Bronchial epithelial cell (primary cell): ENCODE measurements around the gene TRPM5. TPM values are rescaled to one million over a fixed set of nuclear protein-coding genes. Genes with fewer than 3 reads are reported as not detected.
A peak's percentile ranks its signal among the peaks of the same experiment; 100 is the strongest.

Experiments used
- DNase-seq: peaks from one replicate; pipeline ENCODE4 v3.0.0-alpha.2; 2010; ENCODE audit warnings: low read depth
- FAIRE-seq: peaks from 2 replicates; lab custom pipeline; 2011; peaks lifted over from hg19 to GRCh38; lab: Jason Lieb, UNC
- H3K27me3 ChIP-seq: 2 replicates; pipeline ENCODE4 v1.5.1; 2011; ENCODE audit warnings: low read length; ENCODE audit not compliant: control insufficient read depth, insufficient read depth
- H3K36me3 ChIP-seq: 2 replicates; pipeline ENCODE4 v1.5.1; 2011; ENCODE audit warnings: low read length; ENCODE audit not compliant: control insufficient read depth, insufficient read depth
- H3K4me3 ChIP-seq: 2 replicates; pipeline ENCODE4 v1.5.1; 2011; ENCODE audit warnings: mild to moderate bottlenecking, low read depth, low read length, control low read depth
- total RNA-seq: library from RNA; depleted of rRNA; stranded (reverse); fragments of >200 nt; gene quantifications from 2 replicates; pipeline ENCODE4 v1.2.1, GENCODE V29; 2014
- TF ChIP-seq, protein P1 (sequence below): IDR thresholded peaks from 2 replicates; pipeline ENCODE4 v1.5.1; 2011; ENCODE audit warnings: mild to moderate bottlenecking, moderate library complexity, low read length, control low read depth, inconsistent platforms; ENCODE audit not compliant: insufficient read depth, severe bottlenecking

TRPM5 gene
- total RNA-seq, 1 donor from 2014 or later = not detected

DNA sequence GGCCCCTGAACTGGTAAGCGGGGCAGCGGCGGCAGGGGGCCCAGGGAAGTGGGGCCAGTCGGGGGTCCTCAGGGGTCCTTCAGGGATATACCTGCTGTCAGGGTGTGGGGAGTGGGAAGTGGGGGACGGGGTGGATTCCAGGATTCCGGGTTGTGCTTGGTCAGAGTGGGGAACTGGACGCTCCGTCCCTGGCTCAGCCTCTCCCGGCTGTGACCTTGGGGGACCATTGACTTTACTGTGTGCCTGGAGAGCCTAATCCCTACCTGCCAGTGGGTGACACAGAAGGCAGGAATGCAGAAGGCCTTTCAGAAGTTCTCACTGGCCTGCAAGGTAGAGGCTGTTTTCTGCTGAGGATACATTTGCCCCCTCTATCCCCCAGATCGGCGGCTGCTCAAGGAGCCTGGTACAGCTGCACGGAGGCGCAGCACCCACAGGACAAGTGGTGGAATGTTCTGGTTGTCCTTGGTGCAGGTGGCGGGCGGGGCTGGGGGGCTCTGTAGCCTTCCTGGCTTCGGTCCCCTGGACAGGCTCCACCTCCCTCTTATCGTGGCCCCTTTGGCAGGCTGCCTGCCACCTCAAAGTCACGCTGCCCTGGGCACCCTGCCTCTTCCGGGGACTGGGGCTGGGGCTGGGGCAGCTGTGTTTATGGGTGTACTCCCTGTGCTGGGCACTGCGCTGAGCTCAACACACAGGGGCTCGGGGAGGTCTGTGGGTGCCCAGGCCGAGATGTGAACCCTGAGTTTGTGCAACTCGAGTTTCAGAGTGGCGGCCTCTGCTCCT is 18.9 kb upstream of the TRPM5 start:
- TF ChIP-seq, protein P1, sequence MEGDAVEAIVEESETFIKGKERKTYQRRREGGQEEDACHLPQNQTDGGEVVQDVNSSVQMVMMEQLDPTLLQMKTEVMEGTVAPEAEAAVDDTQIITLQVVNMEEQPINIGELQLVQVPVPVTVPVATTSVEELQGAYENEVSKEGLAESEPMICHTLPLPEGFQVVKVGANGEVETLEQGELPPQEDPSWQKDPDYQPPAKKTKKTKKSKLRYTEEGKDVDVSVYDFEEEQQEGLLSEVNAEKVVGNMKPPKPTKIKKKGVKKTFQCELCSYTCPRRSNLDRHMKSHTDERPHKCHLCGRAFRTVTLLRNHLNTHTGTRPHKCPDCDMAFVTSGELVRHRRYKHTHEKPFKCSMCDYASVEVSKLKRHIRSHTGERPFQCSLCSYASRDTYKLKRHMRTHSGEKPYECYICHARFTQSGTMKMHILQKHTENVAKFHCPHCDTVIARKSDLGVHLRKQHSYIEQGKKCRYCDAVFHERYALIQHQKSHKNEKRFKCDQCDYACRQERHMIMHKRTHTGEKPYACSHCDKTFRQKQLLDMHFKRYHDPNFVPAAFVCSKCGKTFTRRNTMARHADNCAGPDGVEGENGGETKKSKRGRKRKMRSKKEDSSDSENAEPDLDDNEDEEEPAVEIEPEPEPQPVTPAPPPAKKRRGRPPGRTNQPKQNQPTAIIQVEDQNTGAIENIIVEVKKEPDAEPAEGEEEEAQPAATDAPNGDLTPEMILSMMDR = no peak
- no peaks in the 10 kb centered on the region for H3K27me3 ChIP-seq
- H3K4me3 ChIP-seq = no peak overlapping the region
- no peaks in the 10 kb centered on the region for H3K36me3 ChIP-seq
- DNase-seq (peak; percentile 33), FAIRE-seq (no peak)

DNA sequence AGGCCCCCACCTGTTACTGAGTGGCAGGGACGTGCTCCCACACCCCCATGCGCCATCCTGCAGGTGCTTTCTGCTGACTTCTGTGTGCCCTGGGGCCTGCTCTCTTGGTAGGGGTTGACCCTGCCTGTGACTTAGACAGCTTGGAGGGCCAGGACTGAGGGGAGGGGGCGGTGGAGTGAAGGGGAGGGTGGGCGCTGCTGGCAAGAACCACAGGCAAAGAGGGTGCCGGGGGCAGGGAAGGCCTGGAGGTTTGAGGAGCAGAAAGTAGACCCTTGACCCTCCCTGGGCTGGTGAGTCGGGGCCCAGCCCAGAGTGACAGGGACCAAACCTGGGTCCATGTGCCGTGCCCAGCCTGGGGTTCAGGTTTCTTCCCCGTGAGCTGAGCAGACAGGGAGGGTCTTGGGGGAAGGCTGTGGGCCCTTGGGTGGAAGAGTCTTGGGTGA is 18.2 kb upstream of the TRPM5 start:
- Histone ChIP-seq H3K36me3 (no peaks in the 10 kb centered on the region), H3K27me3 (no peaks in the 10 kb centered on the region), H3K4me3 (no peak overlapping the region)
- DNase-seq (no peak), FAIRE-seq (no peak)
- TF ChIP-seq, protein P1 = no peak

DNA sequence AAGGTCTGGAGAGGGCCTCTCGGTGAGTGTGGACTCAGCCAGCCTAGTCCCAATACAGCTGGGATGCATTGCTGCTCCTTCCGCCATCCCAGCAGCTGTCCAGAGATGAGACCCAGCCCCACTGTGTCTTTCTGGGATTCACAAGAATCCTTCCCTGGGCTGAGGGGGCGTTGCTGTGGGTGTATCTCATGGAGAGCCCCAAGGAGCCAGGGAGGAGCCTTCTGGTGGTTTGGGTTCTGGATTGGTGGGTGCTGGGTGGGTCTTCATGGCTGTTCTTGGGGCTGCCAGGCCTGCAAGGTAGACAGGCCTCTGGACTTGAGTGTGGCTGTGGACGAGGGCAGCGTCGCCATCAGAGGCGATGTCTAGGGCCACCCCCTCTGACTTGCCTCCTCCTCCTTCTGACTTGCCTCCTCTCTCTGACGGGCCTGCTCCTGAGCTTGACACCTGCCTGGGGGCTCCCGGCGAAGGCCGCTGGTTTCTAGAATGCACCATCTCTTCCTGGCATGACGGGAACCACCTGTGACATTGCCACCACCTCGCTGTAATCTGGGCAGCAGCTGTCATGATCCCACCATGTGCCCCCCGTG is 17.7 kb upstream of the TRPM5 start:
- TF ChIP-seq, protein P1 = no peak
- Histone ChIP-seq H3K27me3 (no peaks in the 10 kb centered on the region), H3K36me3 (no peaks in the 10 kb centered on the region), H3K4me3 (no peak overlapping the region)
- FAIRE-seq = no peak
- DNase-seq = no peak

DNA sequence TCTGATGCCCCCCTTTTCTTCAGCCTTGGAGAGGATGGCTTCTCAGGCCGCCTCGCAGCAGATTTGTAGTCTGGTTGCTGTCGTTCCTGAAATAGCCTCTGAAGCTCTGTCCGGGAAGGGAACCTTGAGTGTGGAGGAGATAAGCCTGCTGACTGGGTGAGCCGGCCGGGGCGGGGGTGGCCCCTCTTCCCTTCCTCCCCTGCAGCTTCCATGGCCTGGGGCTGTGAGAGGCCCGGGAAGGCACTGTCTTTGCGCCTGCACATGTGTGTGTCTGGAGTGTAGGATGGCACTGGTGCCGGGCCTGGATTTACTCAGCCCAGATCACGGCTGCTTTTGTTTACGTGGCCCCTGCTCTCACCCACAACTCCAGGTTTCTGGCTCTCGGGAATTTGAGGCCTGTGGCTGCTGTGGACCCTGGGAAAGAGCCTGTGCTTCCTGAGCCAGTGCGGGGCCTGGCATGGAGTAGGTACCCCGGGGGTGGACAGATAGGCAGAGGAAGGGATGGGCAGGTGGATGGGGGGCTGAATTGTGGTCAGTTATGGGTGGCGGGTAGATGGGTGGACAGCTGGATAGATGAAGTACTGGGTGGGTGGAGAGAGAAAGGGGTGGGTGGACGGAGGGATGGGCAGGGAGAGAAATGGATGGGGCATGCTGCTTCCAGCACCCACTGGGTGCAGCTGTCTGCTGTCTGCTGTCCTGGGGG is 17.1 kb upstream of the TRPM5 start:
- H3K36me3 ChIP-seq = no peaks in the 10 kb centered on the region
- no peak for DNase-seq
- H3K27me3 ChIP-seq = no peaks in the 10 kb centered on the region
- FAIRE-seq = no peak
- TF ChIP-seq, protein P1 = no peak
- no peak overlapping the region for H3K4me3 ChIP-seq

DNA sequence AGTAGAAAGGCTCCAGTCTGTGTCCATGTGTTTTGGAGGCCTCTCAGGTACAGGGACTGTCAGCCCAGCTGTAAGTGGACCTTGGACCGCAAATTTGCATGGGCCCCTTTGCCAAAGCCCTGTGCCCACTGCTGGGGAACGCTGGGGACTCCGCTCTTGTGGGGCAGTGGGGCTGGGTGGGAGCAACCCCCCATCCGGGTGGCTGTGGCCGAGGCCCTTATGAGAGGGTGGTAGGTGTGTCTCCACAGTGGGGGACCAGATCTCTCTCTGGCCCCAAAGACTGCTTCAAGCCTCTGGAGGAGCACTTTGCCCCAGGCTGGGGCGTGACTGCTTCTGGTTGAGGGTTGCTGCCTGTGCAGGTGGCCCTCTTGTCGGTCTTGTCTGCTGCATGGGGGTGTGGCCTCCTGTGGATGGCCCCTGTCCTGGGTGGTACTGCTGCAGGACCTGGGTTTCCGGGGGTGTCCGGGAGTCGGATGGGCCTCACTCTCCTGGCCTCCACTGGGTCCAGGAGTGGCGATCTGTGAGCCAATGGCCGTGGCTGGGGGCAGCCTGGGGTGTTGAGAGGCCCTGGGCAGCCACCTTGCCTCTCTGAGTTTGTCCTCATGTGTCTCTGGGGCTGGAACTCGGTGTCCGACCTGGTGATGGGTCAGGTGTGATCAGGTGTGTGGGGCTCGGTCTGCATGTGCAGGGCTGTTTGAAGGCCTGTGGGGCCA is 16.4 kb upstream of the TRPM5 start:
- TF ChIP-seq, protein P1 = no peak
- Histone ChIP-seq H3K36me3 (no peaks in the 10 kb centered on the region), H3K4me3 (no peak overlapping the region), H3K27me3 (no peaks in the 10 kb centered on the region)
- no peak for FAIRE-seq
- DNase-seq = no peak
